Choroid plexus epithelial cell (primary cell): ENCODE measurements around the gene TCF4.

Experiments used
- DNase-seq: peaks from one replicate; pipeline ENCODE4 v3.0.0-alpha.2; 2010; ENCODE audit warnings: low read depth
- H3K4me3 ChIP-seq: 2 replicates; pipeline ENCODE4 v1.5.1; 2011; ENCODE audit warnings: low read depth, mild to moderate bottlenecking, control low read depth, low read length, moderate library complexity
- CTCF ChIP-seq: conservative IDR thresholded peaks from 2 replicates; pipeline ENCODE4 v1.5.1; 2011; ENCODE audit warnings: low read depth, mild to moderate bottlenecking, control low read depth, inconsistent platforms, low read length, moderate library complexity

The TCF4 gene

GRCh38 chr18:55185391-55185790, 402.6 kb downstream of the TCF4 start:
- TF ChIP-seq CTCF = no peak
- H3K4me3 ChIP-seq = no peak overlapping the region
- peak; percentile 9 for DNase-seq

- no peak for TF ChIP-seq CTCF
- no peak overlapping the region for H3K4me3 ChIP-seq
- DNase-seq = peak; percentile 69
Measured at GRCh38 chr18:55179835-55180234, 408.2 kb downstream of the TCF4 start.

GRCh38 chr18:55179425-55179824, 408.6 kb downstream of the TCF4 start:
- no peak for TF ChIP-seq CTCF
- no peak for DNase-seq
- H3K4me3 ChIP-seq = no peak overlapping the region

GRCh38 chr18:55173291-55173690, 414.7 kb downstream of the TCF4 start:
- no peak for TF ChIP-seq CTCF
- no peak overlapping the region for H3K4me3 ChIP-seq
- DNase-seq = no peak
